Smooth muscle cell (in vitro differentiated cells): ENCODE data around the gene RAB3D. TPM values are rescaled to one million over a fixed set of nuclear protein-coding genes. Genes with fewer than 3 reads are reported as not detected.

Source experiments
- DNase-seq: peaks from one replicate; lab custom pipeline; 2025; ENCODE audit not compliant: unreplicated experiment; lab: John Stamatoyannopoulos, UW
- H2AFZ ChIP-seq: fragments of 200-600 bp; sonication (generic); 2 replicates; pipeline ENCODE4 v1.6.0; 2016; ENCODE audit warnings: antibody characterized with exemption, low read depth, mild to moderate bottlenecking
- H3F3A ChIP-seq: fragments of 200-600 bp; sonication (generic); 2 replicates; pipeline ENCODE4 v1.6.0; 2017; ENCODE audit warnings: antibody characterized with exemption, low read depth
- H3K27ac ChIP-seq: fragments of 200-600 bp; sonication (generic); 2 replicates; pipeline ENCODE4 v1.5.1; 2016; ENCODE audit warnings: low read depth, mild to moderate bottlenecking
- H3K27me3 ChIP-seq: fragments of 200-600 bp; sonication (generic); 2 replicates; pipeline ENCODE4 v1.6.1; 2016; ENCODE audit warnings: low read depth, mild to moderate bottlenecking
- H3K36me3 ChIP-seq: fragments of 200-600 bp; sonication (generic); 2 replicates; pipeline ENCODE4 v1.5.1; 2016; ENCODE audit warnings: low read depth
- H3K4me1 ChIP-seq: fragments of 200-600 bp; sonication (generic); 2 replicates; pipeline ENCODE4 v1.5.1; 2016; ENCODE audit warnings: low read depth
- H3K4me2 ChIP-seq: fragments of 200-600 bp; sonication (generic); 2 replicates; pipeline ENCODE4 v1.6.0; 2016; ENCODE audit warnings: mild to moderate bottlenecking
- H3K4me3 ChIP-seq: fragments of 200-600 bp; sonication (generic); 2 replicates; pipeline ENCODE4 v1.5.1; 2016; ENCODE audit warnings: mild to moderate bottlenecking
- H3K79me2 ChIP-seq: fragments of 200-600 bp; sonication (generic); 2 replicates; pipeline ENCODE4 v1.6.0; 2016; ENCODE audit warnings: low read depth, mild to moderate bottlenecking
- H3K9ac ChIP-seq: fragments of 200-600 bp; sonication (generic); 2 replicates; pipeline ENCODE4 v1.6.0; 2016; ENCODE audit warnings: low read depth
- H3K9me3 ChIP-seq: fragments of 200-600 bp; sonication (generic); replicated peaks from 2 replicates; pipeline ENCODE4 v1.5.1; 2016; ENCODE audit warnings: low read depth
- H4K20me1 ChIP-seq: fragments of 200-600 bp; sonication (generic); 2 replicates; pipeline ENCODE4 v1.6.0; 2016; ENCODE audit warnings: low read depth
- CTCF ChIP-seq: fragments of 200-600 bp; sonication (generic); IDR thresholded peaks from 2 replicates; pipeline ENCODE4 v1.5.1; 2017; ENCODE audit warnings: borderline replicate concordance, mild to moderate bottlenecking, antibody characterized with exemption; ENCODE audit not compliant: insufficient read depth, poor library complexity, severe bottlenecking
- WGBS: methylation state at CpG from one replicate; pipeline ENCODE4 v1.1.7; 2016; ENCODE audit warnings: low lambda C conversion rate; 5-methylcytosine and 5-hydroxymethylcytosine counted together
- polyA plus RNA-seq: library from polyadenylated mRNA; unstranded; fragments of >200 nt; fragmentation: Nextera tagmentation; extraction: Ambion mirVana; gene quantifications from 2 replicates; pipeline ENCODE4 v1.2.1, GENCODE V29; 2016
- total RNA-seq: library from RNA; depleted of rRNA; stranded (reverse); fragments of >200 nt; gene quantifications from 2 replicates; pipeline ENCODE4 v1.2.3, GENCODE V29; 2014

The RAB3D gene
- total and polyA plus RNA-seq, 2 experiments from 2014 or later: 7.3 to 11.0 TPM

- 0% methylated on average over 1 of the region's 9 CpGs for whole genome bisulfite sequencing
- peak overlapping the region; percentile 72 for H2AFZ ChIP-seq
These were observed 44.2 kb upstream of the RAB3D start for GRCh38 chr19:11383706-11384048.

GRCh38 chr19:11382898-11383705 is 43.6 kb upstream of the RAB3D start:
- H3K27ac ChIP-seq: no peak overlapping the region
- no peaks in the 10 kb centered on the region for H3K79me2 ChIP-seq
- peaks cover 3% of the 10 kb centered on the region for H4K20me1 ChIP-seq
- H3K36me3 ChIP-seq: no peaks in the 10 kb centered on the region
- 2% methylated on average over 31 of the region's 65 CpGs for WGBS
- peaks cover 12% of the 10 kb centered on the region for H3K4me1 ChIP-seq
- peak; percentile 80 for TF ChIP-seq CTCF
- peak overlapping the region; percentile 59 for H3K4me3 ChIP-seq
- H3K4me2 ChIP-seq: peak overlapping the region; percentile 95
- no peaks in the 10 kb centered on the region for H3K9me3 ChIP-seq
- H3K9ac ChIP-seq: peak overlapping the region; percentile 29
- H3K27me3 ChIP-seq: no peaks in the 10 kb centered on the region
- H3F3A ChIP-seq: peaks cover 10% of the 10 kb centered on the region
- H2AFZ ChIP-seq: peak overlapping the region; percentile 72
- DNase-seq: peak; percentile 33

More at GRCh38 chr19:11383706-11384048, 44.2 kb upstream of the RAB3D start:
- H3K9ac ChIP-seq: peak overlapping the region; percentile 29
- no peaks in the 10 kb centered on the region for H3K36me3 ChIP-seq
- H3K4me1 ChIP-seq: peaks cover 9% of the 10 kb centered on the region
- no peaks in the 10 kb centered on the region for H3K9me3 ChIP-seq
- H3K79me2 ChIP-seq: no peaks in the 10 kb centered on the region
- H4K20me1 ChIP-seq: peaks cover 3% of the 10 kb centered on the region
- DNase-seq: no peak
- no peak for TF ChIP-seq CTCF
- H3F3A ChIP-seq: peaks cover 6% of the 10 kb centered on the region
- H3K4me3 ChIP-seq: peak overlapping the region; percentile 59
- no peaks in the 10 kb centered on the region for H3K27me3 ChIP-seq
- H3K27ac ChIP-seq: no peak overlapping the region
- H3K4me2 ChIP-seq: peak overlapping the region; percentile 95

GRCh38 chr19:11380653-11381537 is 41.4 kb upstream of the RAB3D start:
- Histone ChIP-seq H2AFZ (no peak overlapping the region), H3K4me1 (peaks cover 12% of the 10 kb centered on the region), H3K4me3 (peak overlapping the region; percentile 52), H3K27me3 (no peaks in the 10 kb centered on the region), H3K4me2 (peak overlapping the region; percentile 86), H3F3A (peaks cover 11% of the 10 kb centered on the region), H3K9ac (peak overlapping the region; percentile 59), H3K79me2 (no peaks in the 10 kb centered on the region), H3K36me3 (no peaks in the 10 kb centered on the region), H3K9me3 (no peaks in the 10 kb centered on the region), H3K27ac (peak overlapping the region; percentile 75), H4K20me1 (peaks cover 3% of the 10 kb centered on the region)
- TF ChIP-seq CTCF: peak; percentile 46
- DNase-seq: peak; percentile 79
- WGBS: 5% methylated on average over 54 of the region's 54 CpGs
